Activated CD8-positive, alpha-beta memory T cell treated with anti-CD3 and anti-CD28 coated beads for 36 hours (primary cell): ENCODE measurements around the gene ACVR2B. TPM values are rescaled to one million over a fixed set of nuclear protein-coding genes. Genes with fewer than 3 reads are reported as not detected.

ENCODE experiments used
- CTCF ChIA-PET: fragments of 350-600 bp; sonication (Branson Sonifier 250); formaldehyde crosslinking; loops from one replicate; lab custom pipeline; 2021; ENCODE audit warnings: antibody characterized with exemption; lab: Charles Lee
- POLR2A ChIA-PET: fragments of 350-600 bp; sonication (Branson Sonifier 250); formaldehyde crosslinking; loops from one replicate; lab custom pipeline; 2021; ENCODE audit warnings: antibody characterized with exemption; lab: Charles Lee
- total RNA-seq, 2 experiments: library from RNA; stranded (reverse); gene quantifications; one replicate each; pipeline ENCODE4 v1.2.3, GENCODE V29; 2021

ACVR2B gene
- total RNA-seq, 2 experiments from 2014 or later = 6.6 to 7.1 TPM

- CTCF ChIA-PET = no interaction called here
- POLR2A ChIA-PET = no interaction called here
Observed at GRCh38 chr3:38477839-38478450, 24.3 kb downstream of the ACVR2B start.

GRCh38 chr3:38478901-38479300 is 25.2 kb downstream of the ACVR2B start:
- ChIA-PET CTCF (interaction anchor here (2.1 to 2.9 kb wide), 2 partner anchors 24 to 133 kb away, joined by 11 to 13 read pairs; partner anchors contain the start of gene XYLB), POLR2A (no interaction called here)

DNA sequence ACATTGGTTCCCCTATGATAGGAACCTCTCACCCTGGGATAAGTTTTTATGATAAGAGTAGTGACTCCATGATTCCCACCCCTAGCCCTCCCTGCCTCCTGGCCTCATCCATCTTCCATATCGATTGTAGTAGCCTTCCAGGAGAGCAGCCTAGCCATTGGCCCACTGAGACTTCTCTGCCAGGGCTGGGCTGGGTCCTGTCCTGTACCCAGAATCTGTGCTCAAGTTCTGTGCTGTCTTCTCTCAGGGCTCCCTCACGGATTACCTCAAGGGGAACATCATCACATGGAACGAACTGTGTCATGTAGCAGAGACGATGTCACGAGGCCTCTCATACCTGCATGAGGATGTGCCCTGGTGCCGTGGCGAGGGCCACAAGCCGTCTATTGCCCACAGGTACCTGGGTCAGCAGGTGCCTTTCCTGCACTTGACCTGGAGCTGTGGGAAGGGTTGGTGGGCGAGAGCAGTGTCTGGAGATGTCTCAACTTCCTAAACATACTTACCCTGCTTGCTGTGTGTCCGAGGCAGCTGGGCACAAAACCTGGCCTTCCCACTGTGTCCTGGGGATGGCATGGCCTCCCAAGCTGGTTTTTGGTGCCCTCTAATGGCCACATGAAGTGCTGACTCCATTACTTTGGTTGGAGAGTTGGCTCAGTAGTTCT is 25.9 kb downstream of the ACVR2B start:
- CTCF ChIA-PET = interaction anchor here (0.9 to 2.9 kb wide), 13 partner anchors 10 to 506 kb away, joined by 3 to 13 read pairs (median 5); partner anchors contain the start of genes EXOG, OXSR1 and XYLB
- POLR2A ChIA-PET = no interaction called here

DNA sequence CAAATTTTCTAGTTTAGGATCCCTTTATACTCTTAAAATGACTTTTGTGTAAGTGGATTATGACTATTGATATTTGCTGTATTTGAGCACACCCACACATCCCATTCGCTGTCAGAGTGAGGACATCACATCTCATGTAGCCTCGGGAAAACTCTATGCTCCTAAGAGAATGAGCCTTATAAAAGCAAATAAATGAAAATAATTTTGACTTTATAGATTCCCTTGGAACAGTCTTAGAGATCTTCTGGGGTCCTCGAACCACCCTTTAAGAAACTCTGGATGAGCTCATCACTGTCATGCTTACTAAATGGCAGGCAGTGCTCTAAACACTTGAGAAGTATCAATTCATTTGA is 26.4 kb downstream of the ACVR2B start:
- ChIA-PET POLR2A (no interaction called here), CTCF (interaction anchor here (0.6 to 2.9 kb wide), 14 partner anchors 10 to 506 kb away, joined by 3 to 13 read pairs (median 5); partner anchors contain the start of genes EXOG, OXSR1 and XYLB)

GRCh38 chr3:38480930-38481329 is 27.2 kb downstream of the ACVR2B start:
- ChIA-PET POLR2A (no interaction called here), CTCF (interaction anchor here (1.0 to 2.9 kb wide), 10 partner anchors 10 to 507 kb away, joined by 3 to 13 read pairs (median 6); partner anchors contain the start of genes EXOG and XYLB)

DNA sequence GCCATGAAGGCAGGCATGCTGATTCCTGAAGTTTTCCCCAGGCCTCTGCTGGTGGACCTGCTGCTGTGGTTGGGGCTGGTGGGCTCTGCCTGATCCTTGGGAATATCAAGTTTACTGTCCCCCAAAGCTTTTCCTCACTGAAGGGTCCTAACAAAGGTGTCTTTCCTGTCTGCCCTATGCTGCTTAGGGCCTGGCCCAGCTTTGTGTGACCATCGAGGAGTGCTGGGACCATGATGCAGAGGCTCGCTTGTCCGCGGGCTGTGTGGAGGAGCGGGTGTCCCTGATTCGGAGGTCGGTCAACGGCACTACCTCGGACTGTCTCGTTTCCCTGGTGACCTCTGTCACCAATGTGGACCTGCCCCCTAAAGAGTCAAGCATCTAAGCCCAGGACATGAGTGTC is 29.3 kb downstream of the ACVR2B start:
- ChIA-PET CTCF (interaction anchor here (1.4 to 1.9 kb wide), 3 partner anchors 12 to 137 kb away, joined by 4 to 5 read pairs (median 4); partner anchors contain the start of genes EXOG and XYLB), POLR2A (no interaction called here)

GRCh38 chr3:38487323-38487722 is 33.6 kb downstream of the ACVR2B start:
- CTCF ChIA-PET = interaction anchor here (0.7 kb wide), 1 partner anchor 9 kb away, joined by 7 read pairs; the partner anchor contains the start of gene EXOG
- POLR2A ChIA-PET = no interaction called here

- ChIA-PET POLR2A (no interaction called here), CTCF (interaction anchor here (1.4 kb wide), 1 partner anchor 9 kb away, joined by 3 read pairs; no protein-coding TSS in a partner anchor)
Observed at GRCh38 chr3:38488949-38489348, 35.3 kb downstream of the ACVR2B start.

GRCh38 chr3:38489766-38490165 is 36.1 kb downstream of the ACVR2B start:
- ChIA-PET POLR2A (no interaction called here), CTCF (interaction anchor here (1.4 kb wide), 1 partner anchor 10 kb away, joined by 3 read pairs; no protein-coding TSS in a partner anchor)

- ChIA-PET POLR2A (no interaction called here), CTCF (interaction anchor here (1.4 kb wide), 1 partner anchor 11 kb away, joined by 3 read pairs; no protein-coding TSS in a partner anchor)
Observed at GRCh38 chr3:38490281-38491030, 36.8 kb downstream of the ACVR2B start.

DNA sequence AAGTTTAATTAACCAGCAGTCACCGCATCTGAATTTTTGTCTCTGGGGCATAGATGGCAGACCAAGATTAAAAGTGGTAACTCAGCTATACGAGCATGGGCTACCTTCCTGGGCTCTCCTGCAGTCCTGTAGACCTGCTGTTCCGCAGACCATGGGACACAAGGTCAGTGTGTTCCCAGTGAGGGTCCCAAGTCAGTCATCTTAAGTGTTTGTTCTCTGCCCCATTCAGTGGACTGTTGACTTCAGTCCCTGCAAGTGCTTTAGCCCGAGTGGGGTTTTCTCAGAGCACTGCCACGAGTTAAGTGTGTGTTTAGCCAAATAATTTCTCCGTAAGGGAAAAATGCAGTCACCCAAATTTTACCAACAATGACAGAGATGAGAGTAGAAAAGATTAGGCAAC is 37.5 kb downstream of the ACVR2B start:
- ChIA-PET CTCF (no interaction called here), POLR2A (no interaction called here)

DNA sequence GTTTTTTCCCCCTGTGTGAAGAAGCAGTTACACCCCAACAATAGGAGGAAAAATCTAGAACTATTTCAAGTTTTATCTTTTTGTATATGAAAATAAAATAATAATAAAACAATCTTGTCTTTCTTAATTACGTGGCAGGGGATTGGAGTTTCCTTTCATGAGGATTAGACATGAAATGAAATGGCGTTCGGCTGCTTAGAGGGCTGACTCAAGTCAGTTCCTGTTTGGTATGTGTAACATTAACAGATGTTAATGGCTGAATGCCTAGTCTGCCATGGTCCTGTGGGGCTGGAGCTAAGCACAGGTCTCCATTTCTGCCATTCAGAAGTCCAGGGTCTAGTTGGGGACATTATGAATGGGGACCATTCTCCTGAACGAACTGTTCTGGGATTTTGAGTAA is 39.3 kb downstream of the ACVR2B start:
- CTCF ChIA-PET = interaction anchor here (1.1 kb wide), 1 partner anchor 29 kb away, joined by 3 read pairs; no protein-coding TSS in a partner anchor
- POLR2A ChIA-PET = no interaction called here

DNA sequence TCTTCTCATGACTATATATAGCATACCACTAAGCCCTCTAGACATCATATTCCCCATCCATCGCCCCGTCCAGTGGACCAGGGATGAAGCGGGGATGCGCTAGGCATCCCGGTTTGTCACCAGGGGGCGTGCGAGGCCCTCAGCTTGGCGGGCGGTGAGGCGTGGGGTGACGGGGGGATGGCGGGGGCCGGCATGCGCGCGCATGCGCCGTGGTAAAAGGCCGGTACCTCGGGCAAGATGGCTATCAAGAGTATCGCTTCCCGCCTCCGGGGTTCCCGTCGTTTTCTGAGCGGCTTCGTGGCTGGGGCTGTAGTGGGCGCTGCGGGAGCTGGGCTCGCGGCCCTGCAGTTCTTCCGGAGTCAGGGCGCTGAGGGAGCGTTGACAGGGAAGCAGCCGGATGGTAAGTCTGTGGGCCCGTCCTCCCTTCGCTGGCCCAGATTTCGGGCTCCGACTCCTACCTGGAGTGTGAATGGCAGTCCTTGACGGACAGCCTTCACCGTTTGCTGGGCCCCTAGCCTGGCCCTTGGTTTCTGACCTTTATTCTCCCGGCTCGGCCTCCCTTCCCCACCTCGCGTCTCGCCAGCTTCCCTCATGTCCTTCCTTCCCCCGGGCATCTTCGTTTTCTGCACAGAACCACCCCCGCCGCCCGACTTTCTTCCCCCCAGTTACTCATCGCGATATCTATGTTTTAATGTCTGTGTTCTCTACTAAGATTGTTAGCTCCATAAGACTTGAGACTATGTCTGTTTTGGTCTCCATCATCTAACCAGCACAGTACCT is 42.6 kb downstream of the ACVR2B start, which contains the start of gene EXOG:
Gene EXOG, plus strand, starts transcription at position 210 of the 780 bp plus-strand sequence. Its CDS starts 28 bp downstream, at position 238.
- POLR2A ChIA-PET = interaction anchor here (0.6 kb wide), 4 partner anchors 18 to 958 kb away, joined by 5 to 21 read pairs (median 6); no protein-coding TSS in a partner anchor
- CTCF ChIA-PET = interaction anchor here (0.6 to 1.8 kb wide), 14 partner anchors 9 to 845 kb away, joined by 3 to 7 read pairs (median 4); partner anchors contain the start of gene XYLB

DNA sequence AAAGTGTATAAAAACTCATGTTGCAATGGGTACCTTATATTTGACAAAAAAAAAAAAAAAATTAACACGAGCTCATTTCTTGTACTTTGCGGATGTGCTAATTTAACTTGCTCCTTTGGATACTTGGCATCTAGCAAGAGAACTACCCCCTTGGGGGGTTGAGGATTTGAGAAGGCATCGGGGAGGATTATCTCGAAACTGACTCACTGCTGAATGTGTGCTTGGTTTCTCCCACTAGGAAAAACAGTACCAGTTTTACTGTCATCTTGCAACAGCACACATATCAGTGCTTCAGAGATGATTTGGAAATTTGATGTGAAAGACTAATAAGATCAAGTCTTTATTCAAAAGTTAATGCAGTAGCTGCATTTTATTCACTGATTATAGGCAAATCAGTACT is 43.3 kb downstream of the ACVR2B start:
- CTCF ChIA-PET = interaction anchor here (0.6 to 1.8 kb wide), 12 partner anchors 9 to 844 kb away, joined by 3 to 7 read pairs (median 4); partner anchors contain the start of gene XYLB
- POLR2A ChIA-PET = interaction anchor here (0.6 kb wide), 4 partner anchors 17 to 957 kb away, joined by 5 to 21 read pairs (median 6); no protein-coding TSS in a partner anchor

DNA sequence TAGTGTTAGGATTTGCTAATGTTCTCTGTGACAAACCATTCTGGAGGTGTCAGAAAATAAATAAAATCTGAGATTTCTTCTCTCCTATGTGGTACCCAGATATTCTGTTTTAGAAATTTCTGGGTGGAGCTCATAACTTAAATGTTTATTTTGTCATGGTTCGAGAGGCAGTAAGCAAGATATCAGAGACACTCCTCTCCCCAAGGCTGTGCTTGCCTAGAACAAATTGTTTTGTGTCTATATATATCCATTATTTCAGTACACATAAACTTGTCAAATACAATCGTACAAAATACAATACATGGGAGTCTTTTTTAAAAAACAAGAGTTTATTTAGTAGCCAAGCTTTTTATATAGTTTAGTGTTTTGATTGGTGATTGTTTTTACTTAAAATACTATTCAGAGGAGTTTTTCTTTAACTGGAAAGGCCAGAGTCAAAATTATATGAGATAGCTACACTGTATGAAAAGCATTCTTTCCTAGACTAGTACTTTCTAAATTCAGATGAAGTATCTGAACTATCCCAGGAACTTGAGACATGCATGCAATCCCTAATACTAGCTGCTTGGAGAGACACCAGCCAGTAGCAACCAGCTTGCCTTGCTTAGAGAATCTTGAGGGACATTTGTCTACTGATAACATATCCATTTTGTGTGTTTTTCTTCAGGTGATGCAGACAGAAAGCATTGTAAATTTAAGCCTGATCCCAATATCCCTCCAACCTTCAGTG is 47.2 kb downstream of the ACVR2B start:
- POLR2A ChIA-PET = no interaction called here
- CTCF ChIA-PET = interaction anchor here (0.7 to 1.5 kb wide), 2 partner anchors 20 to 21 kb away, joined by 3 to 4 read pairs; no protein-coding TSS in a partner anchor

GRCh38 chr3:38507120-38507519 is 53.4 kb downstream of the ACVR2B start:
- CTCF ChIA-PET = interaction anchor here (1.3 kb wide), 1 partner anchor 11 kb away, joined by 3 read pairs; the partner anchor contains the start of gene EXOG

GRCh38 chr3:38509732-38510131 is 56.0 kb downstream of the ACVR2B start:
- ChIA-PET CTCF (no interaction called here), POLR2A (no interaction called here)

More at GRCh38 chr3:38507120-38507519, 53.4 kb downstream of the ACVR2B start:
- POLR2A ChIA-PET = no interaction called here
